Measurements from ENCODE around the gene GRM5.
A peak's percentile ranks its signal among the peaks of the same experiment; 100 is the strongest.

Gene GRM5

DNA sequence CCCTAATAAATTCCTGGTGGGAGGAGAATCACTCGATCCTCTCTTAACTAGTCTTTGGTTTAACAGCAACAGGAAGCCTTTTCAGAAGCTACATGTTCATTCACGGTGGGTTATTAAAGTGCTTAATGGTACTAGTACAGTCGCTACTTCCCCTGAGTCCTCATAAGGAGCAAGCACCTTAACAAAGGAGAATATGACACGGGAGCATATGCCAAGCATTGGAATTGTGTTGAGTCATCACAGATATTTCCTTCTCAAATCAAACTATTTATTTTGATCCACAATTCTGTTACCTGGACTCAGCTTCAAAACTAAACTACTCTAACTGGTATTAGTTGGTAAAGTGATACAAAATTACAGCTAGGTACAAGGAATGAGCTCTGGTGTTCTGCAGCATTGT, 550.8 kb downstream of the GRM5 start:
- no peaks in the 10 kb centered on the region for H3K4me1 ChIP-seq (ENCODE audit: control insufficient read depth, insufficient read depth, low read length)
- H3K9ac ChIP-seq (ENCODE audit: low read length), result no peak overlapping the region
- H3K27ac ChIP-seq (ENCODE audit: low read depth, low read length), result no peak overlapping the region
- H3K36me3 ChIP-seq (ENCODE audit: control insufficient read depth, insufficient read depth, low read length), result no peaks in the 10 kb centered on the region
- H3K4me3 ChIP-seq (ENCODE audit: low read length), result no peak overlapping the region
- H3K27me3 ChIP-seq (ENCODE audit: control insufficient read depth, insufficient read depth, low read length), result no peaks in the 10 kb centered on the region

DNA sequence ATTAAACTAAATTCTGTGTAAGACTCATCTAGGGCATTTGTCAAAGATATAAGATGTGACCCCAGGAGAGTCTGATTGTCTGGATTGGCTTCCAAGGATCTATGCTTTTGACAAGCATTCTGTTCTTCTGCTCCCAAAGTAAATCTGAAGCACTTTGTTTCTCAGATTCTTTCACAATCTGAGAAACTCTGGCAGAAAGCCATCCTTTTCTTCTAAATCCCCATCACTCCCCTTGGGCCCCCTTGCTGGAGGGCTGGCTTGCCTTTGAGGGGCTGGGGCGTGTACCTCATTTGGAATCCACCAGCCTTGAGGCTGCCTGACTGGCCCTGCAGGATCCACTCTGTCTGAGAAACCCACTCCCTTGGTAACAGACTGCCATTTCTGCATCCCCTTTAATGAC, 554.8 kb downstream of the GRM5 start:
- peaks cover 6% of the 10 kb centered on the region for H3K27me3 ChIP-seq (ENCODE audit: control insufficient read depth, insufficient read depth, low read length)
- no peak overlapping the region for H3K27ac ChIP-seq (ENCODE audit: low read depth, low read length)
- no peaks in the 10 kb centered on the region for H3K4me1 ChIP-seq (ENCODE audit: control insufficient read depth, insufficient read depth, low read length)
- no peak overlapping the region for H3K9ac ChIP-seq (ENCODE audit: low read length)
- H3K36me3 ChIP-seq (ENCODE audit: control insufficient read depth, insufficient read depth, low read length), result no peaks in the 10 kb centered on the region
- H3K4me3 ChIP-seq (ENCODE audit: low read length), result no peak overlapping the region

DNA sequence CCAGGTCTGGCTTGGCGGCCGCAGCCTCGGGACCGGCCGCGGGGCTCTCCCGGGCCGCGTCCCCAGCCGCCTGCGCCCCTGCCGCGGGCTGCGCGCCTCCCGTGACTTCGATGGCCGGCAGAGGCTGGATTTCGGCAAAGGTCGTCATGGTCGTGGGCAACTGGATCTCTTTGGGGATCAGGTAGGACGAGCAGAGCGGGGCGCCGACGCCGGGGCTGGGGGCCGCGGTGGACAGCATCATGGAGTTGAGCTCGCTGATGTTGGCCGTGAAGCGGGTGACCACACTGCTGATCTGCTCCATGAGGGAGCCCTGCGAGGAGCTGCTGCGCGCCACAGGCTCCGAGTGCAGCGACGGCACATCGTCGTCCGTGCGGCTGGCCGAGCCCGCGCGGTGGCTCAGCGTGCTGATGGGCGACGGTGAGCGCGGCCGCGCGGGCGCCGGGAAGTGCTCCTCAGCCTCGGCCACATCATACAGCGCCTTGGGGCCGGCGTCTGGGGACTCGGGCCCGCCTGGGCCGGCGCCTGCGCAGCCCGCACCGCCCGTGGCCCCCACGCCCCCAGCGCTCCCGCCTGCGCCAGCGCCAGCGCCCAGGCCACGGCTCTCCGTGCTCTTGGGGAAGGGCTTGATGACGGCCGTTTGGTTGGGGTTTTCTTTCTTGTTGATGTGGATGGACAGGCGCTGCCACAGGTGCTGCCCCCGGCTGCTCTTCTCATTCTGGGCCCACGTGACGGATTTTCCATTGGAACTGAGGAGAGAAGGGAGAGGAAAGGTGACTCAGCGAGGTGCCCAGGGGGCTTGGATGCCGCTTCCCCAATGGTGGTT, 556.8 kb downstream of the GRM5 start:
- Histone ChIP-seq H3K4me1 (ENCODE audit: control insufficient read depth, insufficient read depth, low read length) (no peaks in the 10 kb centered on the region), H3K36me3 (ENCODE audit: control insufficient read depth, insufficient read depth, low read length) (no peaks in the 10 kb centered on the region), H3K9ac (ENCODE audit: low read length) (no peak overlapping the region), H3K27me3 (ENCODE audit: control insufficient read depth, insufficient read depth, low read length) (peaks cover 6% of the 10 kb centered on the region), H3K4me3 (ENCODE audit: low read length) (peak overlapping the region; percentile 52), H3K27ac (ENCODE audit: low read depth, low read length) (no peak overlapping the region)

DNA sequence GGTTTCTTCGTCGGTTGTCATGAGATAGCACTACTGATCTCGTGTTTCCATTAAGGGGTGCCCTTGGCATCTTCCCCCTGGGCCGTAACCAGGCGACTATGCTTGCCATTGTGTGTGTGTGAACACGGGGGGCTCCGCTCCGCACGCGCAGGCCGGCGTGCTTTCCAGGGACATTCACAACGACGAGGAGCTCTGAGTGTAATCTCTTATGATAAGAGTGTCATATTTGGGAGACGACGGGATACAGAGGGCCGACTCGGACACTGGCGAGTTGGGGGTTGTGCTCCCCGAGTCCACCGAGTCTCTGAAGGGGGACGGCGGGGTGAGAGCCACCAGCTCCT, 557.4 kb downstream of the GRM5 start:
- Histone ChIP-seq H3K27me3 (ENCODE audit: control insufficient read depth, insufficient read depth, low read length) (peaks cover 6% of the 10 kb centered on the region), H3K27ac (ENCODE audit: low read depth, low read length) (no peak overlapping the region), H3K4me3 (ENCODE audit: low read length) (peak overlapping the region; percentile 52), H3K4me1 (ENCODE audit: control insufficient read depth, insufficient read depth, low read length) (no peaks in the 10 kb centered on the region), H3K9ac (ENCODE audit: low read length) (no peak overlapping the region), H3K36me3 (ENCODE audit: control insufficient read depth, insufficient read depth, low read length) (no peaks in the 10 kb centered on the region)

DNA sequence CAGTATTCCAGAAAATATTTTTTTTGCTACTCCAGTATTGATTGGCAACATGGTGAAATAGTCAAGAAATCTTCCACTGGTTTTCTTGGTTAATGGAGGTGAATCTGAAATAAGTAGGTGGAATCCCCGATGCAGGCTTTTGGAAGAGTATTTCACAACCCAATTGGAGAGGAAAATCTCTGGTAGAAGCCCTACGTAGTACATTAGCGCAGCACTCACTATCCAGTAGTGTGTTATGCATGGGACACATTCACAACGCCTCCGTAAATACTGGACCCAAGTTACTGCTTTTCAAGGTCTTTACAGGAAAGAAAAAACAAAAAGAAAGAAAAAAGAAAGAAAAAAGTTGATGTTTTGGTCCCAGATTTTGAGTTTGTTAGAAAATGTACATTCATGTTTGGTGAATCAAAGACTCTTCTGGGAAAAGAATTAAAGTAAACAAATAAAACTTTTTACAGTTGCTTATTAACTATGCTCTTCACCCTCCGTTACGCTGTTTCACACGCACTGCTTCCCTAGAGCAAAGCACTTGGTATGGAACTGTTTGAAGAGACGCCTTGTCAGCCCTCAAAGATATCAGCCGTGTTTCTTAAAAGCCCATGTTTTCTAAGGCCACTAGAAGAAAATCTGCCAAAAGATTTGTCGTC, 557.9 kb downstream of the GRM5 start:
- no peaks in the 10 kb centered on the region for H3K4me1 ChIP-seq (ENCODE audit: control insufficient read depth, insufficient read depth, low read length)
- H3K27me3 ChIP-seq (ENCODE audit: control insufficient read depth, insufficient read depth, low read length), result peaks cover 6% of the 10 kb centered on the region
- no peaks in the 10 kb centered on the region for H3K36me3 ChIP-seq (ENCODE audit: control insufficient read depth, insufficient read depth, low read length)
- no peak overlapping the region for H3K27ac ChIP-seq (ENCODE audit: low read depth, low read length)
- no peak overlapping the region for H3K4me3 ChIP-seq (ENCODE audit: low read length)
- H3K9ac ChIP-seq (ENCODE audit: low read length), result no peak overlapping the region

DNA sequence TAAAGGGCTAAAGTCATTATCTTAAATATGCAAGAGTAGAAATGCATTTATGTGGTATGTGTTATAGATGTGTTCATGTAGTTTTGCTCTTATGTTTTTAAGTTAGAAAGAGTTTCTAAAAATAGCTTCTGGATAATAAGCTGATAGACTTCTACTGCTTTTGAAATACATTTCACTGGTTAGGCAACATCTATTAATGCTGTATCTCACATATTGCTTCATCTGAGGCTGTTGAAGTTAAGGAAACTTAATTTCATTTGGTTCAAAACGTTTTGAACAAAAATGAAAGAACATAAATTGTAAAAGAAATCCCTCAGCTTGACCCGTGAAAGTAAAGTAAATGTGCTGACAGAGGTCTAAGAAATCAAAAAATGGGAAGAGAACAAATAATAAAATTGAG, 564.2 kb downstream of the GRM5 start:
- Histone ChIP-seq H3K4me3 (ENCODE audit: low read length) (no peak overlapping the region), H3K36me3 (ENCODE audit: control insufficient read depth, insufficient read depth, low read length) (no peaks in the 10 kb centered on the region), H3K27ac (ENCODE audit: low read depth, low read length) (no peak overlapping the region), H3K9ac (ENCODE audit: low read length) (no peak overlapping the region), H3K4me1 (ENCODE audit: control insufficient read depth, insufficient read depth, low read length) (no peaks in the 10 kb centered on the region), H3K27me3 (ENCODE audit: control insufficient read depth, insufficient read depth, low read length) (no peaks in the 10 kb centered on the region)

DNA sequence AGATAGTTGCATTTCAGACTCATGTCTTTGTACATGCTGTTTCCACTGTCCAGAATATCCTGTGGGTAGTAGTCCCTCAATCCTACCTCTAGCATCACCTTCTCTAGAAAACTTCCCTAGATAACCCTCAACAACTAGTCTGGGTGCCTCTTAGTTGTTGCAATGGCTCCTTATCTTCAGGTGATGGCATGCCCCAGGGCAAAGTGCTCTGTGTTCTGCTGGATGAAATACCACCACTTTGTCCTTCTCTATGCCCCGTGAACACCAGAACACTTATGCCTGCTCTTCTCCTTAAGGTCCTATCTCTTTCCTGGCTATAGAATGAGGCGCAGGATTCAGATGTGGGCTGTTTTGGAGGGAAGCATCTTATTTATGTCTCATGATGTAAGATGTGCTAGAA, 569.9 kb downstream of the GRM5 start:
- H3K27ac ChIP-seq (ENCODE audit: low read depth, low read length), result no peak overlapping the region
- no peak overlapping the region for H3K9ac ChIP-seq (ENCODE audit: low read length)
- H3K4me3 ChIP-seq (ENCODE audit: low read length), result no peak overlapping the region
- no peaks in the 10 kb centered on the region for H3K36me3 ChIP-seq (ENCODE audit: control insufficient read depth, insufficient read depth, low read length)
- no peaks in the 10 kb centered on the region for H3K4me1 ChIP-seq (ENCODE audit: control insufficient read depth, insufficient read depth, low read length)
- H3K27me3 ChIP-seq (ENCODE audit: control insufficient read depth, insufficient read depth, low read length), result no peaks in the 10 kb centered on the region

DNA sequence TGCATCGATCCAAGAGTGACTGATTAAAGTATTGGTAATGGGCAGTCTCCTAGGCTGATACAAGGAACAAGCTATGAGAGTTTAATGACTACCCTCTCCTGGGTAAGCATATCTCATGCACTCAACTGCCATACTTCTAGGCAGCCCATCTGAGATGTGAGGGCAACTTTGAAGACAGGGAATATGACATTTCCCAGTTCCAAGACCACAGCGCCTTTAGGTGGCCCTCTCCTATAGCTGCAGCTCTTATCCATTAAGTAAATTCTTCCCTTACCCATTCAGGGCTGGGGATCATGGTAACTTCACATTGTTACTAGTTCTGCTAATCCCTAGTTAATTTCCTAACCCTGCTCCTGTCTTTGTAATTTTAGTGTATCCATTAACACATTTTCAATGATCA, 570.9 kb downstream of the GRM5 start:
- Histone ChIP-seq H3K9ac (ENCODE audit: low read length) (no peak overlapping the region), H3K27me3 (ENCODE audit: control insufficient read depth, insufficient read depth, low read length) (no peaks in the 10 kb centered on the region), H3K4me3 (ENCODE audit: low read length) (no peak overlapping the region), H3K36me3 (ENCODE audit: control insufficient read depth, insufficient read depth, low read length) (no peaks in the 10 kb centered on the region), H3K4me1 (ENCODE audit: control insufficient read depth, insufficient read depth, low read length) (no peaks in the 10 kb centered on the region), H3K27ac (ENCODE audit: low read depth, low read length) (no peak overlapping the region)

DNA sequence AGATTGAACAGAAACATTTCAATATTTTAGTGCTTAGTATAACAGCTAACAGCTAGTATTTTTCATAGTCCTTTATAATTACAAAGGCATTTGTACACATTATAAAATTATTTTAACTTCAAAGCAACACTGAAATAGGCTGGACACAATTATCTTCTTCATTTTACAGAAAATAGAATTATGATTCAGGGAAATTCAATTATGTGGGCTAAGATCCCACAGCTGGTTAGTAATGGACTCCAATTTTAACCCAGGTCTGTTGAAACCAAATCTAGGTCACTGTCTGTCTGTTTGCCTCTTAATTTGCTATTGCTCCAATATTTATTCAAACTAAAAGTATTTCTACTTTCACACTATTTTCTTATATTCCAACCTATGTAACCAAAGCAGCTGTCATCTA, 574.1 kb downstream of the GRM5 start:
- Histone ChIP-seq H3K27ac (ENCODE audit: low read depth, low read length) (no peak overlapping the region), H3K9ac (ENCODE audit: low read length) (no peak overlapping the region), H3K27me3 (ENCODE audit: control insufficient read depth, insufficient read depth, low read length) (no peaks in the 10 kb centered on the region), H3K36me3 (ENCODE audit: control insufficient read depth, insufficient read depth, low read length) (no peaks in the 10 kb centered on the region), H3K4me1 (ENCODE audit: control insufficient read depth, insufficient read depth, low read length) (no peaks in the 10 kb centered on the region), H3K4me3 (ENCODE audit: low read length) (no peak overlapping the region)

DNA sequence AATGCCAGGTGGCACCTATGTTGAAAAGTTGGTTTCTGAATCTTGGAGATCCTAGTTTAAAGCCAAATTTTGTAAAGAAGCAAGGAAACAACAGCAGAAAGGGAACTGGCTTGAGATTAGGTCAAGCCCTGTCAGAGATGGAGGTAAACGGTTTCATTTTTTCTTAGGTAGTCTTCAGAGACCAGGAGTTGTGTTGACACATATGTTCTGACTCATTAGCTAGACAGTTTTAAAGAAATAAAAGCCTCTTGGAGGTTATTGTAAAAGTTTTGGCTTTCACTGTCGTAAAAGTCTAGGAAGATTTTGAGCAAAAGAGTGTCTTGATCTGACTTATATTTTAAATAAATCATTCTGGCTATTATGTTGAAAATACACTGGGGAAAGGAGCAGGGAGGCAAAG, 576.8 kb downstream of the GRM5 start:
- Histone ChIP-seq H3K4me3 (ENCODE audit: low read length) (no peak overlapping the region), H3K4me1 (ENCODE audit: control insufficient read depth, insufficient read depth, low read length) (no peaks in the 10 kb centered on the region), H3K36me3 (ENCODE audit: control insufficient read depth, insufficient read depth, low read length) (no peaks in the 10 kb centered on the region), H3K9ac (ENCODE audit: low read length) (no peak overlapping the region), H3K27me3 (ENCODE audit: control insufficient read depth, insufficient read depth, low read length) (no peaks in the 10 kb centered on the region), H3K27ac (ENCODE audit: low read depth, low read length) (no peak overlapping the region)

DNA sequence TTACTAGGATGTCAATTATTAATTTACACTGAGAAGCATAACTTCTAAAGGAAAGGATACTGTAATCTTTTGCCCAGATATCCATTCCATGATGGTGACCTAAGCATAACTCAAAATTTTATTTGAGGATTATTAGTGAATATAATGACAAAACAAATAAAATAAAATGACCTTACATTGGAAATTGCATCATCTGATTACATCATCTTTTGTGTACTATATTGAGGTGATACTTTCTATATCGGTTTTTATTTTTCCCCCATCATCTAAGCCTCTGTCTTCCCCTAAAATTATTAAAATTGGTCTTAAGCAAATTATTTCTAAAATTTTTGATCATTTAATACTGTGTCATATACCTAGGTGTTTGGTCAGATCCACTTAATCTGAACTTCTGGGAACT, 578.1 kb downstream of the GRM5 start:
- H3K27ac ChIP-seq (ENCODE audit: low read depth, low read length), result no peak overlapping the region
- no peaks in the 10 kb centered on the region for H3K4me1 ChIP-seq (ENCODE audit: control insufficient read depth, insufficient read depth, low read length)
- no peak overlapping the region for H3K4me3 ChIP-seq (ENCODE audit: low read length)
- no peaks in the 10 kb centered on the region for H3K36me3 ChIP-seq (ENCODE audit: control insufficient read depth, insufficient read depth, low read length)
- no peaks in the 10 kb centered on the region for H3K27me3 ChIP-seq (ENCODE audit: control insufficient read depth, insufficient read depth, low read length)
- H3K9ac ChIP-seq (ENCODE audit: low read length), result no peak overlapping the region

DNA sequence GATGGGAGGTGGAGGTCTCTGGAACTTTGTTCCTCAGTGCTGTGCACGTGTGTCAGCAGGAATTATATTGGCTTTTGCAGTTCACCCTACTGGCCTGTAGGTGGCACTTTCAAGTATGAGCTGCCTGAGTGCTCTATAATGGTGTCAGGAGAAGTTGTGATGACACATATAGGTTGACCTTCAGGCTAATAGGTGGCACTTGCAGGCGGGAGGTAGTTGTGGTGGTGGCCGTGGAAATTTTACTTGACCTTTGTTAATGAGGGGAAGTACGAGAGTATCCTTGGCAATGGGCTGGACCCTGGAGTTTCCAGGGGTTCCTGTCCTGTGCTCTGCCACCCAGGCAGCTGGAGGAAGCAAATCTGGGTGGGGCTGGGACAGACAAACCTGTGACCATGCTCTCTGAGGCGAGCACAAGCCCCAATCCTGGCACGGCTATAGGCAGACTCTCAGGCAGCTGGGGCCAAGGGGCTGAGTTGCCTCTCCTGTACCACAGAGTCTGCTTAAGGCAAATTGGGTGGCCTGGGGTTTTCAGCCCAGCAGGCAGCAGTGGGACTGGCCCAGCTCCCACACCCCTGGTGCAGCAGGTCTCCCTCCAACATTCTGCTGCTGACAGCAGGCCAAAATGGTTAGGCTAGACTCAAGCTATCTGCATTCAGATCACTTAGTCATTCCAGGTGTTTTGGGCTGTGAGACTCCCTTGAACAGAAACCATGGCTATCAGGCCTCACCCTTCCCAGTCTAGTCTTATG, 580.7 kb downstream of the GRM5 start:
- no peak overlapping the region for H3K4me3 ChIP-seq (ENCODE audit: low read length)
- no peak overlapping the region for H3K27ac ChIP-seq (ENCODE audit: low read depth, low read length)
- H3K36me3 ChIP-seq (ENCODE audit: control insufficient read depth, insufficient read depth, low read length), result no peaks in the 10 kb centered on the region
- no peak overlapping the region for H3K9ac ChIP-seq (ENCODE audit: low read length)
- H3K4me1 ChIP-seq (ENCODE audit: control insufficient read depth, insufficient read depth, low read length), result peaks cover 5% of the 10 kb centered on the region
- H3K27me3 ChIP-seq (ENCODE audit: control insufficient read depth, insufficient read depth, low read length), result no peaks in the 10 kb centered on the region

Measured in rectal smooth muscle tissue (tissue), 1 donor.